Thymus (tissue), 11 donors: ENCODE measurements around the gene SHISA4. TPM values are rescaled to one million over a fixed set of nuclear protein-coding genes. Genes with fewer than 3 reads are reported as not detected.

Experiments used
- DNase-seq, 9 donors: peaks; one replicate each; pipeline ENCODE4 v3.0.0-alpha.2; 2013; ENCODE audit warnings: low spot score in 9 of 9, low read depth in 6 of 9, missing footprints in 1 of 9
- H3K27ac ChIP-seq, 2 donors: one replicate each; pipeline ENCODE4 v1.5.1; 2013; ENCODE audit warnings: control low read depth in 1 of 2, low read depth in 1 of 2, low read length in 1 of 2, mild to moderate bottlenecking in 1 of 2, moderate library complexity in 1 of 2
- H3K27me3 ChIP-seq, 2 donors: one replicate each; pipeline ENCODE4 v1.5.1; 2013; ENCODE audit warnings: low read length in 1 of 2; ENCODE audit not compliant: control insufficient read depth in 2 of 2, insufficient read depth in 1 of 2
- H3K36me3 ChIP-seq, 2 donors: one replicate each; pipeline ENCODE4 v1.5.1; 2013; ENCODE audit warnings: low read length in 1 of 2, mild to moderate bottlenecking in 1 of 2, moderate library complexity in 1 of 2; ENCODE audit not compliant: control insufficient read depth in 2 of 2, insufficient read depth in 2 of 2
- H3K4me1 ChIP-seq, 2 donors: one replicate each; pipeline ENCODE4 v1.5.1; 2013; ENCODE audit warnings: low read length in 2 of 2; ENCODE audit not compliant: control insufficient read depth in 2 of 2, insufficient read depth in 2 of 2
- H3K4me3 ChIP-seq, 2 donors: one replicate each; pipeline ENCODE4 v1.5.1; 2013; ENCODE audit warnings: low read length in 2 of 2, control low read depth in 1 of 2, mild to moderate bottlenecking in 1 of 2
- H3K9me3 ChIP-seq, 2 donors: one replicate each; pipeline ENCODE4 v1.5.1; 2013; ENCODE audit warnings: low read length in 1 of 2, mild to moderate bottlenecking in 1 of 2; ENCODE audit not compliant: control insufficient read depth in 2 of 2, insufficient read depth in 1 of 2
- WGBS: extraction: QIAGEN DNeasy Blood & Tissue Kit; methylation state at CpG from one replicate; pipeline ENCODE4 v1.1.7; 2013; 5-methylcytosine and 5-hydroxymethylcytosine counted together
- polyA plus RNA-seq: library from polyadenylated mRNA; stranded (reverse); fragments of 200-250 nt; gene quantifications from one replicate; pipeline ENCODE4 v1.2.3, GENCODE V29; 2013
- total RNA-seq: library from RNA; stranded (reverse); fragments of 120-200 nt; gene quantifications from one replicate; pipeline ENCODE4 v1.2.4, GENCODE V29; 2013
- donor health status: healthy.

SHISA4 gene
- total and polyA plus RNA-seq, 2 donors: 0.57 to 5.0 TPM

DNA sequence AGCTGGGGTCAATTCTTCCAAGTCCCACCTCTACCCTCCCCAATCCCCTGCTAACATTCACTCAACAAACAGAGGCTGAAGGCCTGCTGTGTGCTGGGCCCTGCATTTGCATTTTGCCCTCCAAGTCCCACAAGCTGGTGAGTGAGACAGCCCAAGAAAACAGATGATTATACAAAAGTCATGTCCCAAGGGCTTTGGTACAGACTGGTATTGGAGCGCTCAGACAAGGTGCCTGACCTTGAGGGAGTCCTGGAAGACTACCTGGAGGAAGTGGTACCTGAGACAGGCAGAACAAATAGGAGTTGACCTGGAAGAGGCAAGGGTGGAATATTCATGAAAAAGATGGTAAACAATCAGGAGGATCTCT is 53.4 kb downstream of the SHISA4 start:
- peaks cover 21 to 55% of the 10 kb centered on the region in 2 donors for H3K27me3 ChIP-seq
- H3K9me3 ChIP-seq: no peaks in the 10 kb centered on the region
- peaks cover 0 to 5% of the 10 kb centered on the region in 2 donors for H3K4me1 ChIP-seq
- H3K4me3 ChIP-seq: no peak overlapping the region
- no peak for DNase-seq
- WGBS: 100% methylated on average over 1 of the region's 1 CpG
- no peak overlapping the region for H3K27ac ChIP-seq
- H3K36me3 ChIP-seq: no peaks in the 10 kb centered on the region

Other genes with a start within 250 kb of the SHISA4 start
- 19.0 TPM for gene IPO9, start 59.7 kb upstream of the SHISA4 start, total RNA-seq
- 21.2 TPM for gene IPO9, start 59.7 kb upstream of the SHISA4 start, polyA plus RNA-seq
- 0.24 TPM for gene LMOD1, start 57.6 kb downstream of the SHISA4 start, total RNA-seq
- gene LMOD1, start 57.6 kb downstream of the SHISA4 start, polyA plus RNA-seq: 17.1 TPM
- 47.1 TPM for gene TIMM17A, start 66.6 kb downstream of the SHISA4 start, total RNA-seq
- 48.9 TPM for gene TIMM17A, start 66.6 kb downstream of the SHISA4 start, polyA plus RNA-seq
- gene RNPEP, start 93.8 kb downstream of the SHISA4 start, total RNA-seq: 20.0 TPM
- gene RNPEP, start 93.8 kb downstream of the SHISA4 start, polyA plus RNA-seq: 39.7 TPM
- 2.3 TPM for gene ELF3, start 121.7 kb downstream of the SHISA4 start, total RNA-seq
- gene ELF3, start 121.7 kb downstream of the SHISA4 start, polyA plus RNA-seq: 13.6 TPM
- under 0.01 TPM for gene GPR37L1, start 234.0 kb downstream of the SHISA4 start, total RNA-seq
- 0.09 TPM for gene GPR37L1, start 234.0 kb downstream of the SHISA4 start, polyA plus RNA-seq